ENCODE results near the gene PAFAH2.

PAFAH2 gene

GRCh38 chr1:25971066-25971810 is 26.6 kb downstream of the PAFAH2 start:
- no peak overlapping the region for H3K4me3 ChIP-seq (ENCODE audit: low read depth, low read length)
- no peak for DNase-seq (ENCODE audit: low read depth)
- no peak for TF ChIP-seq CTCF (IDR thresholded peaks at IDR 0.05; ENCODE audit: control insufficient read depth, extremely low read depth, insufficient read depth)

- TF ChIP-seq CTCF (IDR thresholded peaks at IDR 0.05; ENCODE audit: control insufficient read depth, extremely low read depth, insufficient read depth) = no peak
- no peak overlapping the region for H3K4me3 ChIP-seq (ENCODE audit: low read depth, low read length)
- DNase-seq (ENCODE audit: low read depth) = no peak
Observed at GRCh38 chr1:25967308-25967707, 30.6 kb downstream of the PAFAH2 start.

- H3K4me3 ChIP-seq (ENCODE audit: low read depth, low read length) = no peak overlapping the region
- no peak for TF ChIP-seq CTCF (IDR thresholded peaks at IDR 0.05; ENCODE audit: control insufficient read depth, extremely low read depth, insufficient read depth)
- no peak for DNase-seq (ENCODE audit: low read depth)
Observed at GRCh38 chr1:25959611-25960010, 38.3 kb downstream of the PAFAH2 start.

GRCh38 chr1:25958465-25958864 is 39.4 kb downstream of the PAFAH2 start:
- TF ChIP-seq CTCF (IDR thresholded peaks at IDR 0.05; ENCODE audit: control insufficient read depth, extremely low read depth, insufficient read depth) = no peak
- DNase-seq (ENCODE audit: low read depth) = no peak
- H3K4me3 ChIP-seq (ENCODE audit: low read depth, low read length) = no peak overlapping the region

- no peak for DNase-seq (ENCODE audit: low read depth)
- no peak overlapping the region for H3K4me3 ChIP-seq (ENCODE audit: low read depth, low read length)
- no peak for TF ChIP-seq CTCF (IDR thresholded peaks at IDR 0.05; ENCODE audit: control insufficient read depth, extremely low read depth, insufficient read depth)
Observed at GRCh38 chr1:25955553-25955952, 42.3 kb downstream of the PAFAH2 start.

- no peak for DNase-seq (ENCODE audit: low read depth)
- TF ChIP-seq CTCF (IDR thresholded peaks at IDR 0.05; ENCODE audit: control insufficient read depth, extremely low read depth, insufficient read depth) = no peak
- no peak overlapping the region for H3K4me3 ChIP-seq (ENCODE audit: low read depth, low read length)
Observed at GRCh38 chr1:25954282-25954938, 43.5 kb downstream of the PAFAH2 start.
